NCI-H1105 (cell line): Measurements from ENCODE around the gene PPM1H.
"Not testable (repeated sequence)": the region's sequence is repeated elsewhere in the genome, so short reads cannot be mapped to it uniquely, and the experiment has no call there.

ENCODE experiments used
- DNase-seq: peaks from one replicate; lab custom pipeline; 2025; lab: John Stamatoyannopoulos, UW

Gene PPM1H

GRCh38 chr12:62684570-62685295, 250.2 kb downstream of the PPM1H start:
- no peak for DNase-seq

GRCh38 chr12:62683776-62684569, 251.0 kb downstream of the PPM1H start:
- DNase-seq, result no peak

- DNase-seq, result no peak
Measured at GRCh38 chr12:62681306-62681705, 253.6 kb downstream of the PPM1H start.

GRCh38 chr12:62679608-62680007, 255.3 kb downstream of the PPM1H start:
- DNase-seq, result no peak

- no peak for DNase-seq
Measured at GRCh38 chr12:62677355-62677754, 257.6 kb downstream of the PPM1H start.

GRCh38 chr12:62676521-62677307, 258.2 kb downstream of the PPM1H start:
- no peak for DNase-seq

- no peak for DNase-seq
Measured at GRCh38 chr12:62673028-62673815, 261.7 kb downstream of the PPM1H start.

GRCh38 chr12:62670986-62671720, 263.8 kb downstream of the PPM1H start:
- DNase-seq, result no peak

- DNase-seq, result no peak
Measured at GRCh38 chr12:62668782-62669181, 266.2 kb downstream of the PPM1H start.

GRCh38 chr12:62664951-62665350, 270.0 kb downstream of the PPM1H start:
- DNase-seq, result not testable (repeated sequence)

- no peak for DNase-seq
Measured at GRCh38 chr12:62660756-62661155, 274.2 kb downstream of the PPM1H start.

GRCh38 chr12:62659453-62660295, 275.3 kb downstream of the PPM1H start:
- DNase-seq, result no peak

GRCh38 chr12:62658910-62659309, 276.0 kb downstream of the PPM1H start:
- no peak for DNase-seq

GRCh38 chr12:62657363-62657632, 277.7 kb downstream of the PPM1H start:
- no peak for DNase-seq

- no peak for DNase-seq
Measured at GRCh38 chr12:62656591-62657362, 278.2 kb downstream of the PPM1H start.

GRCh38 chr12:62655666-62656151, 279.2 kb downstream of the PPM1H start:
- no peak for DNase-seq

GRCh38 chr12:62654326-62655241, 280.4 kb downstream of the PPM1H start:
- no peak for DNase-seq

GRCh38 chr12:62653740-62654139, 281.2 kb downstream of the PPM1H start:
- DNase-seq, result no peak
